Upper lobe of right lung (tissue), 1 donor: ENCODE measurements around the gene KCNE4. TPM values are rescaled to one million over a fixed set of nuclear protein-coding genes. Genes with fewer than 3 reads are reported as not detected.

Source experiments
- ATAC-seq: fragments of 200-7000 bp; cut with Tn5 transposase; one replicate; pipeline ENCODE4 v1.9.1; 2020; ENCODE audit warnings: mild to moderate bottlenecking, moderate library complexity
- DNase-seq: peaks from one replicate; pipeline ENCODE4 v3.0.0-alpha.2; 2020
- H3K27ac ChIP-seq: fragments of 200-600 bp; one replicate; pipeline ENCODE4 v1.8.0; 2022
- H3K27me3 ChIP-seq: fragments of 200-600 bp; one replicate; pipeline ENCODE4 v1.8.0; 2022; ENCODE audit warnings: mild to moderate bottlenecking
- H3K36me3 ChIP-seq: fragments of 200-600 bp; one replicate; pipeline ENCODE4 v1.8.0; 2022
- H3K4me1 ChIP-seq: fragments of 200-600 bp; one replicate; pipeline ENCODE4 v1.8.0; 2022
- H3K4me3 ChIP-seq: fragments of 200-600 bp; one replicate; pipeline ENCODE4 v1.8.0; 2022; ENCODE audit warnings: mild to moderate bottlenecking
- H3K9me3 ChIP-seq: fragments of 200-600 bp; one replicate; pipeline ENCODE4 v1.8.0; 2022
- intact Hi-C: fragments of 100-400 bp; cut with DNase I; formaldehyde crosslinking; loops from one replicate; pipeline ENCODE4 v1.11.0; 2022
- total RNA-seq: library from RNA; stranded (reverse); fragmentation: NEBNext Ultra II Directional; extraction: Animal tissue kit (Norgen Biotek cat#: 25700); gene quantifications from one replicate; pipeline ENCODE4 v1.2.1, GENCODE V29; 2021
- TF ChIP-seq, protein P1 (sequence below): fragments of 200-600 bp; IDR thresholded peaks from one replicate; pipeline ENCODE4 v1.8.0; 2022; ENCODE audit warnings: antibody characterized with exemption
- donor health status: DM: no; HTN: yes; CAD: no; lungs with severe emphysema.

Gene KCNE4
- total RNA-seq, 1 donor from 2014 or later: 0.61 TPM

DNA sequence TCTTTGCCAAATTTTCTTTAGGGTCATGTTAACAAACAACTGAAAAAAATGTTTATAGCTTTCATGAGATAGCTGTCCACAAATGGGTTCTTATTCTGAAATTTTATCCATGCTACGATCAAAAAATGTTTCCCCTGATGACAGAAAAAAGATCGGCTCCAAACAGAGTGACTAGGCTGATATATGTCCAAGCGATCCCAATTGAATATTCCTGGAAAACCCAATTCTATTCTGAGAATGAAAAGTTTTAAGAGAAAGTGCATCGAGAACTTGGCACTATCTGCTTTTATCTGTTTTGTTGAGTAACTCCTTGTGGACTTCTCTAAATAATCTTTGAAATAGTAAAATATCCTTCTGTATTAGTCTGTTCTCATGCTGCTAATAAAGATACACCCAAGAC lies 19.1 kb downstream of the KCNE4 start:
- intact Hi-C loops: no loop called here
- ATAC-seq (no peak), DNase-seq (no peak)
- Histone ChIP-seq H3K27ac (no peak overlapping the region), H3K4me1 (no peaks in the 10 kb centered on the region), H3K4me3 (no peak overlapping the region), H3K9me3 (no peaks in the 10 kb centered on the region), H3K27me3 (no peaks in the 10 kb centered on the region), H3K36me3 (no peaks in the 10 kb centered on the region)
- TF ChIP-seq, protein P1, sequence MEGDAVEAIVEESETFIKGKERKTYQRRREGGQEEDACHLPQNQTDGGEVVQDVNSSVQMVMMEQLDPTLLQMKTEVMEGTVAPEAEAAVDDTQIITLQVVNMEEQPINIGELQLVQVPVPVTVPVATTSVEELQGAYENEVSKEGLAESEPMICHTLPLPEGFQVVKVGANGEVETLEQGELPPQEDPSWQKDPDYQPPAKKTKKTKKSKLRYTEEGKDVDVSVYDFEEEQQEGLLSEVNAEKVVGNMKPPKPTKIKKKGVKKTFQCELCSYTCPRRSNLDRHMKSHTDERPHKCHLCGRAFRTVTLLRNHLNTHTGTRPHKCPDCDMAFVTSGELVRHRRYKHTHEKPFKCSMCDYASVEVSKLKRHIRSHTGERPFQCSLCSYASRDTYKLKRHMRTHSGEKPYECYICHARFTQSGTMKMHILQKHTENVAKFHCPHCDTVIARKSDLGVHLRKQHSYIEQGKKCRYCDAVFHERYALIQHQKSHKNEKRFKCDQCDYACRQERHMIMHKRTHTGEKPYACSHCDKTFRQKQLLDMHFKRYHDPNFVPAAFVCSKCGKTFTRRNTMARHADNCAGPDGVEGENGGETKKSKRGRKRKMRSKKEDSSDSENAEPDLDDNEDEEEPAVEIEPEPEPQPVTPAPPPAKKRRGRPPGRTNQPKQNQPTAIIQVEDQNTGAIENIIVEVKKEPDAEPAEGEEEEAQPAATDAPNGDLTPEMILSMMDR: no peak

DNA sequence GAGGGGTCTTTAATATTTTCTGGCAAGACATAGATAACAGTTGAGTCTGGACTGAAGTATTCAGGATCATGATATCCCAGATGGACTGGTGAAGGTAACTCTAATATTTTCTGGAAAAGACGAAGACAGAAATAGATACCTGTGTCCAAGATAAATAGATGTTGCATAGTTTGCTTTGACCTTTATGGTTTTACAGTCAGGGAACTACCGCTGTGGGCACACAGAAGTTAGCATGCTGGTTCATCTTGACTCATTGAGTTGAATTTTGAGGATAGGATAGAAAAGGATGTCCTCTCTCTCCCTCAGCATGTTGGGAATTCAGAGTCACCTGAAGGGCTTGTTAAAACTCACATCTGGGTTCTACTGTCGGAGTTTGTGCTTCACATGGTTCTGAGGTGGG lies 20.8 kb downstream of the KCNE4 start:
- ATAC-seq (no peak), DNase-seq (no peak)
- no peak overlapping the region for H3K27ac ChIP-seq
- no peaks in the 10 kb centered on the region for H3K27me3 ChIP-seq
- H3K36me3 ChIP-seq: no peaks in the 10 kb centered on the region
- no peak overlapping the region for H3K4me3 ChIP-seq
- intact Hi-C loops: no loop called here
- H3K4me1 ChIP-seq: no peaks in the 10 kb centered on the region
- TF ChIP-seq, protein P1: no peak
- no peaks in the 10 kb centered on the region for H3K9me3 ChIP-seq

DNA sequence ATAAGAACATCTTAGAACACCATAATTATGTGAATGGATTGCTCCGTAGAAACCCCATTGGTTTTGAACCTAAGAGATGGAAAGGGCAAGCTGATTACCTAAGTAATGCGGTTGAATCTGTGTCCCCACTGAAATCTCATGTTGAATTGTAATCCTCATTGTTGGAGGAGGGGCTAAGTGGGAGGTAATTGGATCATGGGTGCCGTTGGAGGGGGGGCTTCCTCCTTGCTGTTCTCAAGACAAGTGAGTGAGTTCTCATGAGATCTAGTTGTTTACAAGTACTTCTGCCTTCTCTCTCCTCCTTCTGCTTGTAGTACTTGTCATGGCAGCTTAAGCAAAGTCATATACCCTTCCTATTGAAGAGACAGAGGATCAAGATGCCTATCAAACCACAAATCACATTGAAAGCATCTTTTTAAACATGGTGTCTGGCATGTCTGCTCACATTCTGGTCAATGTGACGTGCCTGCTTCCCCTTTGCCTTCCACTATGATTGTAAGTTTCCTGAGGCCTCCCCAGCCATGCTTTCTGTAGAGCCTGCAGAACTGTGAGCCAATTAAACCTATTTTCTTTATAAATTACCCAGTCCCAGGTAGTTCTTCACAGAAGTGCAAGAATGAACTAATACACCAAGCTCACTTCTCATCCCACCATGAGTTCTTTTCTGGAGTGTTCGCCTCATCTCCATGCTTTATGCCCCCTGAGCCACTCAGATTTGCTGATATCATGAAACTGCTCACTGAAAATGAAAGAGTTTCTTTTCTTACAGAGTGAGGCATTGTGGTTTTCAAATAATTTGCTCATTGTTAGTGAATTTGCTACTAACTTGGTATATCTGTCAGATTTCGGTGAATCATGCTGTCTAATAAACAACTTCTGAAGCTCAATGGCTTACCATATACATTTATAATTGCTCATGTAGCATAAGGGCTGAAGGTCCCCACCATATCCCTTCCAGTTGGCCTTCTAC lies 23.6 kb downstream of the KCNE4 start:
- Histone ChIP-seq H3K27ac (no peak overlapping the region), H3K4me1 (no peaks in the 10 kb centered on the region), H3K27me3 (no peaks in the 10 kb centered on the region), H3K9me3 (no peaks in the 10 kb centered on the region), H3K36me3 (no peaks in the 10 kb centered on the region), H3K4me3 (no peak overlapping the region)
- DNase-seq (no peak), ATAC-seq (no peak)
- TF ChIP-seq, protein P1: no peak
- intact Hi-C loops: no loop called here

DNA sequence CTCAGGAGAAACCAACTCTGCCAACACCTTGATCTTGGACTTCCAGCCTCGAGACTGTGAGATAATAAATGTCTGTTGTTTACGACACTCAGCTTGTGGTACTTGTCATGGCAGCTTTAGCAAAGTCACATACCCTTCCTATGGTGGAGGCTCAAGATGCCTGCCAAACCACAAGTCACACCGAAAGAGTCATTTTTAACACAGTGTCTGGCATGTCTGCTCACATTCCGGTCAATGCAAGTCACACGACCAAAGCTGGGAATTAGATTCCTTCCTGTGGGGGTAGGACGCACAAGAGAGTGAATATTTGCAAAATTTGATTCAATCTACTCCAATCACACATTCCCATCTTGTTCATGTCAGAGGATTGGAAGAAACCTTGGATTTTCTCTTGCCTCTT lies 24.6 kb downstream of the KCNE4 start:
- DNase-seq (no peak), ATAC-seq (no peak)
- Histone ChIP-seq H3K4me1 (no peaks in the 10 kb centered on the region), H3K27ac (no peak overlapping the region), H3K27me3 (no peaks in the 10 kb centered on the region), H3K9me3 (no peaks in the 10 kb centered on the region), H3K36me3 (no peaks in the 10 kb centered on the region), H3K4me3 (no peak overlapping the region)
- TF ChIP-seq, protein P1: no peak
- intact Hi-C loops: no loop called here

DNA sequence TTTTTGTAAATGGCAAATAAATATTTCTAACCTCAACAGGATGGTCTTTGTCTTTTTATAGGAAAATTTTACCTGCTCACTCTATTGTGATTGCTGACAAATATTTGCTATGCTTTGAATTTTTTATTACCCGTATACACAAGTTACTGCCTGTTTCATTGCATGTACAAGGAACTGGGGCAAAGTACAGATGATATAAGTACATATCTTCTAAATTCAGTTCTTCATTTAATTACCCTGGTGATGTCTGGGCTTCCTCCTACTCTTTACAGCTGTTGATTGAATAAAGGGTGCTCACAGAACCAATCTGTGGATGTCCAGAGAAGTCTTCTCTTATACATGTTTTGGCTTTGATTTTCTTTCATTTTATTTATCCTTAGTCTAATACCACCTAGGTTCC lies 26.5 kb downstream of the KCNE4 start:
- Histone ChIP-seq H3K36me3 (no peaks in the 10 kb centered on the region), H3K9me3 (no peaks in the 10 kb centered on the region), H3K4me3 (no peak overlapping the region), H3K27ac (no peak overlapping the region), H3K27me3 (no peaks in the 10 kb centered on the region), H3K4me1 (no peaks in the 10 kb centered on the region)
- DNase-seq (no peak), ATAC-seq (no peak)
- TF ChIP-seq, protein P1: no peak
- intact Hi-C loops: no loop called here
